IMR-90 (cell line): ENCODE data around the gene CAMKMT. TPM values are rescaled to one million over a fixed set of nuclear protein-coding genes. Genes with fewer than 3 reads are reported as not detected.
A peak's percentile ranks its signal among the peaks of the same experiment; 100 is the strongest.

ENCODE experiments used
- ATAC-seq: fragments of 200-7000 bp; cut with Tn5 transposase; 2 replicates; pipeline ENCODE4 v1.9.1; 2020; ENCODE audit warnings: low read depth, mild to moderate bottlenecking, moderate library complexity
- BruUV-seq: library from RNA; stranded (reverse); fragments of 400-500 nt; replicated peaks from 2 replicates; lab custom pipeline; 2021; lab: Mats Ljungman, UMichigan
- CTCF ChIA-PET: fragments of 300-600 bp; formaldehyde crosslinking; extraction: SDS; loops from one replicate; lab custom pipeline; 2021; ENCODE audit warnings: antibody characterized with exemption; lab: Yijun Ruan, JAX
- POLR2A ChIA-PET: fragments of 300-600 bp; sonication (Branson Sonifier 250); formaldehyde crosslinking; loops from one replicate; lab custom pipeline; 2022; ENCODE audit warnings: antibody characterized with exemption; ENCODE audit not compliant: unreplicated experiment; lab: Charles Lee
- DNase-seq: peaks from one replicate; pipeline ENCODE4 v3.0.0; 2013
- H2AFZ ChIP-seq: replicated peaks from 2 replicates; pipeline ENCODE3; 2013; ENCODE audit warnings: low read length, mild to moderate bottlenecking; ENCODE audit not compliant: poor library complexity
- H2AK5ac ChIP-seq: 2 replicates; pipeline ENCODE4 v1.6.1; 2013; ENCODE audit warnings: low read depth, low read length, inconsistent platforms
- H2AK9ac ChIP-seq: replicated peaks from 2 replicates; pipeline ENCODE3; 2013; ENCODE audit warnings: mild to moderate bottlenecking, low read depth, low read length, moderate library complexity; ENCODE audit not compliant: poor library complexity
- H2BK120ac ChIP-seq: 2 replicates; pipeline ENCODE4 v1.6.1; 2013; ENCODE audit warnings: low read depth, low read length, inconsistent platforms
- H2BK15ac ChIP-seq: 3 replicates; pipeline ENCODE4 v1.6.1; 2013; ENCODE audit warnings: low read depth, low read length, inconsistent platforms
- H2BK20ac ChIP-seq: 2 replicates; pipeline ENCODE4 v1.6.1; 2013; ENCODE audit warnings: low read depth, mild to moderate bottlenecking, inconsistent platforms, low read length, moderate library complexity
- H2BK5ac ChIP-seq: 2 replicates; pipeline ENCODE4 v1.6.1; 2013; ENCODE audit warnings: mild to moderate bottlenecking, low read depth, low read length, inconsistent platforms; ENCODE audit not compliant: poor library complexity, severe bottlenecking
- H3K14ac ChIP-seq: replicated peaks from 2 replicates; pipeline ENCODE4 v1.6.1; 2013; ENCODE audit warnings: low read depth, low read length, inconsistent platforms
- H3K18ac ChIP-seq: 2 replicates; pipeline ENCODE4 v1.6.1; 2013; ENCODE audit warnings: low read depth, low read length, control low read depth
- H3K23ac ChIP-seq: 2 replicates; pipeline ENCODE4 v1.6.1; 2013; ENCODE audit warnings: low read depth, low read length, inconsistent platforms
- H3K27ac ChIP-seq: 2 replicates; pipeline ENCODE4 v1.5.1; 2013; ENCODE audit warnings: mild to moderate bottlenecking, control low read depth, low read length; ENCODE audit not compliant: insufficient read depth
- H3K27me3 ChIP-seq: 2 replicates; pipeline ENCODE4 v1.6.1; 2013; ENCODE audit warnings: low read length; ENCODE audit not compliant: control insufficient read depth, insufficient read depth
- H3K36me3 ChIP-seq: 2 replicates; pipeline ENCODE4 v1.6.1; 2013; ENCODE audit warnings: low read length, mixed read lengths; ENCODE audit not compliant: control insufficient read depth, insufficient read depth
- H3K4ac ChIP-seq: 2 replicates; pipeline ENCODE4 v1.6.1; 2013; ENCODE audit warnings: low read depth, low read length, inconsistent platforms
- H3K4me1 ChIP-seq: 2 replicates; pipeline ENCODE4 v1.6.1; 2013; ENCODE audit warnings: low read length, mixed read lengths; ENCODE audit not compliant: control insufficient read depth, insufficient read depth
- H3K4me2 ChIP-seq: 2 replicates; pipeline ENCODE4 v1.6.1; 2013; ENCODE audit warnings: low read depth, mild to moderate bottlenecking, control low read depth, low read length, moderate library complexity
- H3K4me3 ChIP-seq: 2 replicates; pipeline ENCODE4 v1.5.1; 2013; ENCODE audit warnings: low read depth, mild to moderate bottlenecking, control low read depth, low read length, moderate library complexity; ENCODE audit not compliant: insufficient read depth
- H3K56ac ChIP-seq: 2 replicates; pipeline ENCODE4 v1.6.1; 2013; ENCODE audit warnings: low read length, inconsistent platforms; ENCODE audit not compliant: insufficient read depth; ENCODE audit errors: extremely low read depth
- H3K79me1 ChIP-seq, 2 experiments: 2 replicates each; pipeline ENCODE4 v1.6.1; 2013; ENCODE audit warnings: low read length in 2 of 2, inconsistent platforms in 1 of 2, low read depth in 1 of 2
- H3K9ac ChIP-seq: 2 replicates; pipeline ENCODE4 v1.6.1; 2013; ENCODE audit warnings: low read depth, low read length, control low read depth
- H3K9me1 ChIP-seq: 2 replicates; pipeline ENCODE4 v1.6.1; 2013; ENCODE audit warnings: low read length, inconsistent platforms; ENCODE audit not compliant: insufficient read depth
- H3K9me3 ChIP-seq: 2 replicates; pipeline ENCODE4 v1.6.1; 2013; ENCODE audit warnings: low read length; ENCODE audit not compliant: control insufficient read depth, insufficient read depth
- H4K20me1 ChIP-seq: 2 replicates; pipeline ENCODE4 v1.6.1; 2013; ENCODE audit warnings: low read length, inconsistent platforms; ENCODE audit not compliant: insufficient read depth
- H4K5ac ChIP-seq: 2 replicates; pipeline ENCODE4 v1.6.1; 2013; ENCODE audit warnings: mild to moderate bottlenecking, low read depth, low read length, control low read depth
- H4K8ac ChIP-seq, 2 experiments: 2 replicates each; pipeline ENCODE4 v1.6.1; 2013; ENCODE audit warnings: low read depth in 2 of 2, low read length in 2 of 2, control low read depth in 1 of 2, inconsistent platforms in 1 of 2
- H4K91ac ChIP-seq: 2 replicates; pipeline ENCODE4 v1.6.1; 2013; ENCODE audit warnings: low read depth, low read length, inconsistent platforms; ENCODE audit not compliant: insufficient read depth
- BHLHE40 ChIP-seq: fragments of 150-350 bp; IDR thresholded peaks from 2 replicates; pipeline ENCODE4 v1.6.1; 2016; ENCODE audit warnings: mild to moderate bottlenecking, low read depth, low read length
- CHD1 ChIP-seq: IDR thresholded peaks from 2 replicates; pipeline ENCODE4 v1.6.1; 2012; ENCODE audit warnings: low read depth, low read length, improper control_type of control experiment
- FOS ChIP-seq: fragments of 150-350 bp; IDR thresholded peaks from 2 replicates; pipeline ENCODE4 v1.6.1; 2016; ENCODE audit warnings: low read depth, low read length
- MAZ ChIP-seq: IDR thresholded peaks from 2 replicates; pipeline ENCODE4 v1.6.1; 2012; ENCODE audit warnings: low read depth, mild to moderate bottlenecking, low read length, improper control_type of control experiment, moderate library complexity, borderline replicate concordance
- MXI1 ChIP-seq: IDR thresholded peaks from 2 replicates; pipeline ENCODE4 v1.6.1; 2012; ENCODE audit warnings: low read depth, mild to moderate bottlenecking, low read length, moderate library complexity, borderline replicate concordance
- POLR2A ChIP-seq: IDR thresholded peaks from 2 replicates; pipeline ENCODE4 v1.6.1; 2012; ENCODE audit warnings: mild to moderate bottlenecking, low read depth, low read length
- RAD21 ChIP-seq: IDR thresholded peaks from 2 replicates; pipeline ENCODE4 v1.6.1; 2012; ENCODE audit warnings: low read length, improper control_type of control experiment
- RCOR1 ChIP-seq: IDR thresholded peaks from 2 replicates; pipeline ENCODE4 v1.6.1; 2012; ENCODE audit warnings: mild to moderate bottlenecking, low read length, improper control_type of control experiment; ENCODE audit not compliant: insufficient replicate concordance
- RFX5 ChIP-seq: IDR thresholded peaks from 2 replicates; pipeline ENCODE4 v1.8.0; 2012; ENCODE audit warnings: low read depth, mild to moderate bottlenecking, low read length, moderate library complexity
- SMC3 ChIP-seq: fragments of 150-350 bp; IDR thresholded peaks from 2 replicates; pipeline ENCODE4 v1.6.1; 2016; ENCODE audit warnings: low read depth, mild to moderate bottlenecking, antibody characterized with exemption, low read length, moderate library complexity
- WGBS, 2 experiments: methylation state at CpG; one replicate each; pipeline versions ENCODE4 v1.1.5 to v1.1.7; 2013; ENCODE audit warnings: missing lambda C conversion rate in 2 of 2; ENCODE audit not compliant: insufficient read length in 1 of 2; ENCODE audit errors: extremely low coverage in 2 of 2; 5-methylcytosine and 5-hydroxymethylcytosine counted together
- dilution Hi-C: fragments of 300-500 bp; cut with HindIII; formaldehyde crosslinking; loops from one replicate; pipeline ENCODE4 v1.14.3; 2018; ENCODE audit warnings: low sequenced_read_pairs; ENCODE audit not compliant: unreplicated experiment
- in situ Hi-C: fragments of 300-500 bp; cut with MboI; formaldehyde crosslinking; loops from 3 replicates; pipeline ENCODE4 v1.14.3; 2019; ENCODE audit warnings: low sequenced_read_pairs, inconsistent platforms, mixed read lengths
- intact Hi-C: fragments of 100-400 bp; cut with micrococcal nuclease; formaldehyde crosslinking; loops from 2 replicates; pipeline ENCODE4 v1.10.0; 2022
- polyA plus RNA-seq, 3 experiments: library from polyadenylated mRNA; depleted of rRNA; stranded (reverse); fragments of >200 nt; gene quantifications; 2 replicates each; pipeline ENCODE4 v1.2.3, GENCODE V29; 2012; ENCODE audit warnings: low replicate concordance in 1 of 3
- total RNA-seq: library from RNA; depleted of rRNA; stranded (reverse); fragments of >200 nt; gene quantifications from 2 replicates; pipeline ENCODE4 v1.2.3, GENCODE V29; 2012
- TF ChIP-seq, protein P1 (sequence below): fragments of 150-350 bp; IDR thresholded peaks from 2 replicates; pipeline ENCODE4 v1.6.1; 2016; ENCODE audit warnings: low read depth, mild to moderate bottlenecking, low read length, moderate library complexity, borderline replicate concordance
- TF ChIP-seq, protein P2 (sequence below): fragments of 150-350 bp; IDR thresholded peaks from 2 replicates; pipeline ENCODE4 v1.6.1; 2017; ENCODE audit warnings: mild to moderate bottlenecking, antibody characterized with exemption, low read length, low read depth

The CAMKMT gene
- total and polyA plus RNA-seq, 2 of the 4 experiments (the other 2 are of a cell fraction), result 4.4 to 6.8 TPM

DNA sequence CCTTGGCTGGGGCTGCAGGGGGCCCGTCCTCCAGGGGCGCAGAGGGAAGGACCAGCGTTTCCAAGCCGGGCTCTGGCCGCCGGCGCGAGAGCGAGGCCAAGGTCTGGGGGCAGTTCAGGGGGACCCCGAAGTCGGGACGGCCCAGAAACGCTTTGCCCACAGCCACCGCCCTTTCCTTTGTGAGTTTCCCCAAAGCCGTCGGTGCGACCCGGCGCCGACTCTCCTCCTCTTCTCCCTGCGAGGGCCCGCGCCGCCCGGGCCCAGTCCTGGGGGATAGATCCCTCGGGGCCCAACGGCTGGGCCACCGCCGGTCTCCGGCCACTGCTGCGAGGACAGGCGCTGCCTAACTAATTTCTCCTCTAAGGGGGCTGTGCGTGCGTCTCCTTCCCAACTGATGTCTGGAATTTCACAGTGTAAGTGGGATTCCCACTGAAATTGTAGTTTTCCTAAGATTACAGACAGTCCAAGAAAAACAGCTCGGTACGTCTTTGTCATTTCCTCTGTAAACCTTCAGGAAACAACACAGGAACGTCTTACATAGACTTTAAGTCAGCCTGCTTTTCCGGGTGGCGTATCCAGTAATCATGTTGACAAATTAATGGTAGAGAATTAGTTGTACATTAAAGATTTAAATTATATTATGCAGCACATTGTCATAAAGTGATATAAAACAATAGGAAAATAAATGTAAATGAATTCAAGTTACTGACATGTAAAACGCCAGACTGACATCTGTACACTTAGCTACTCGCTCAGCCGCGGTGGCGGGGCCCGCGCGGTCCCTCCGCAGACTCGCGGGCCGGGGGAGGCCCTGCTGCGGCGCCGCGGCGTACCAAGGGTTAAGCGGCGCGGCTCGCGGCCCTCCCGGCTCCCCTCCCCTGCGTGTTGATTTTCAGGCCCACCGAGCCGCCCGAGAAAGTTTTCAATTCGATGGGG is 440.4 kb downstream of the CAMKMT start:
- no peak overlapping the region for H3K4me3 ChIP-seq
- no peaks in the 10 kb centered on the region for H3K79me1 ChIP-seq
- H2BK120ac ChIP-seq, result no peak overlapping the region
- H3K18ac ChIP-seq, result no peak overlapping the region
- H2AK5ac ChIP-seq, result no peak overlapping the region
- no peak overlapping the region for H4K91ac ChIP-seq
- H3K36me3 ChIP-seq, result no peaks in the 10 kb centered on the region
- intact Hi-C loops (no loop called here), dilution Hi-C loops (no loop called here), in situ Hi-C loops (no loop called here)
- no peaks in the 10 kb centered on the region for H4K20me1 ChIP-seq
- DNase-seq, result no peak
- no TSS peak for BruUV-seq
- H3K9ac ChIP-seq, result no peak overlapping the region
- H3K27me3 ChIP-seq, result peaks cover 67% of the 10 kb centered on the region
- H2BK20ac ChIP-seq, result no peak overlapping the region
- no peak overlapping the region for H2BK5ac ChIP-seq
- H4K5ac ChIP-seq, result no peak overlapping the region
- no peaks in the 10 kb centered on the region for H3K9me1 ChIP-seq
- no peak for ATAC-seq
- WGBS, 2 experiments, result 6% methylated on average over 23 of the region's 67 CpGs; no CpG with 5 or more reads in 1 of the 2 experiments
- no peak overlapping the region for H3K23ac ChIP-seq
- no peak overlapping the region for H3K56ac ChIP-seq
- peak overlapping the region; percentile 24 for H2AFZ ChIP-seq
- ChIA-PET POLR2A (no interaction called here), CTCF (no interaction called here)
- TF ChIP-seq POLR2A (no peak), MAZ (no peak), MXI1 (no peak), SMC3 (no peak), CHD1 (no peak), RAD21 (no peak), RFX5 (no peak), BHLHE40 (no peak), FOS (no peak), RCOR1 (no peak)
- TF ChIP-seq, protein P1, sequence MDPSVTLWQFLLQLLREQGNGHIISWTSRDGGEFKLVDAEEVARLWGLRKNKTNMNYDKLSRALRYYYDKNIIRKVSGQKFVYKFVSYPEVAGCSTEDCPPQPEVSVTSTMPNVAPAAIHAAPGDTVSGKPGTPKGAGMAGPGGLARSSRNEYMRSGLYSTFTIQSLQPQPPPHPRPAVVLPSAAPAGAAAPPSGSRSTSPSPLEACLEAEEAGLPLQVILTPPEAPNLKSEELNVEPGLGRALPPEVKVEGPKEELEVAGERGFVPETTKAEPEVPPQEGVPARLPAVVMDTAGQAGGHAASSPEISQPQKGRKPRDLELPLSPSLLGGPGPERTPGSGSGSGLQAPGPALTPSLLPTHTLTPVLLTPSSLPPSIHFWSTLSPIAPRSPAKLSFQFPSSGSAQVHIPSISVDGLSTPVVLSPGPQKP, result no peak
- TF ChIP-seq, protein P2, sequence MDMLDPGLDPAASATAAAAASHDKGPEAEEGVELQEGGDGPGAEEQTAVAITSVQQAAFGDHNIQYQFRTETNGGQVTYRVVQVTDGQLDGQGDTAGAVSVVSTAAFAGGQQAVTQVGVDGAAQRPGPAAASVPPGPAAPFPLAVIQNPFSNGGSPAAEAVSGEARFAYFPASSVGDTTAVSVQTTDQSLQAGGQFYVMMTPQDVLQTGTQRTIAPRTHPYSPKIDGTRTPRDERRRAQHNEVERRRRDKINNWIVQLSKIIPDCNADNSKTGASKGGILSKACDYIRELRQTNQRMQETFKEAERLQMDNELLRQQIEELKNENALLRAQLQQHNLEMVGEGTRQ, result no peak
- no peak overlapping the region for H2BK15ac ChIP-seq
- H3K9me3 ChIP-seq, result 0 out of 2 replicates have a peak, but pooled peaks cover 1% of the 10 kb centered on the region
- no peak overlapping the region for H2AK9ac ChIP-seq
- no peak overlapping the region for H3K27ac ChIP-seq
- H3K4me1 ChIP-seq, result no peaks in the 10 kb centered on the region
- no peak overlapping the region for H3K4ac ChIP-seq
- no peak overlapping the region for H3K4me2 ChIP-seq
- no peak overlapping the region for H4K8ac ChIP-seq
- no peak overlapping the region for H3K14ac ChIP-seq
